KMS-11 (cell line): ENCODE results near the gene PCDH15.
"Not testable (repeated sequence)": the region's sequence is repeated elsewhere in the genome, so short reads cannot be mapped to it uniquely, and the experiment has no call there.

Experiments used
- H2AFZ ChIP-seq: fragments of 200-600 bp; sonication (generic); 2 replicates; pipeline ENCODE4 v1.6.1; 2016; ENCODE audit warnings: antibody characterized with exemption, mixed run types, low read depth
- H3K27ac ChIP-seq: fragments of 200-600 bp; sonication (generic); 2 replicates; pipeline ENCODE4 v1.6.1; 2016; ENCODE audit warnings: mild to moderate bottlenecking, mixed run types
- H3K27me3 ChIP-seq: fragments of 200-600 bp; sonication (generic); 2 replicates; pipeline ENCODE4 v1.6.1; 2017; ENCODE audit warnings: mild to moderate bottlenecking, low read depth, mixed run types, moderate library complexity; ENCODE audit not compliant: insufficient read depth
- H3K36me3 ChIP-seq: fragments of 200-600 bp; sonication (generic); 2 replicates; pipeline ENCODE4 v1.6.1; 2017; ENCODE audit warnings: mild to moderate bottlenecking, mixed run types; ENCODE audit not compliant: insufficient read depth
- H3K4me1 ChIP-seq: fragments of 200-600 bp; sonication (generic); 2 replicates; pipeline ENCODE4 v1.6.1; 2016; ENCODE audit warnings: mild to moderate bottlenecking, low read depth, mixed run types; ENCODE audit not compliant: poor library complexity, severe bottlenecking
- H3K4me2 ChIP-seq: fragments of 200-600 bp; sonication (generic); 2 replicates; pipeline ENCODE4 v1.7.0; 2016; ENCODE audit warnings: mild to moderate bottlenecking, mixed run types
- H3K4me3 ChIP-seq: fragments of 200-600 bp; sonication (generic); IDR thresholded peaks from 2 replicates; pipeline ENCODE4 v1.6.1; 2017; ENCODE audit warnings: low read depth, low read length, mixed read lengths; ENCODE audit not compliant: insufficient read depth
- H3K79me2 ChIP-seq: fragments of 200-600 bp; sonication (generic); 2 replicates; pipeline ENCODE4 v1.6.1; 2016; ENCODE audit warnings: low read depth, mixed run types; ENCODE audit not compliant: insufficient read depth
- H3K9ac ChIP-seq: fragments of 200-600 bp; sonication (generic); 2 replicates; pipeline ENCODE4 v1.6.1; 2016; ENCODE audit warnings: mild to moderate bottlenecking, mixed run types
- H4K20me1 ChIP-seq: fragments of 200-600 bp; sonication (generic); 2 replicates; pipeline ENCODE4 v1.6.1; 2016; ENCODE audit warnings: mild to moderate bottlenecking, mixed run types; ENCODE audit not compliant: insufficient read depth
- CTCF ChIP-seq: fragments of 200-600 bp; sonication (generic); conservative IDR thresholded peaks from 2 replicates; pipeline ENCODE4 v1.6.1; 2017; ENCODE audit warnings: low read depth, mild to moderate bottlenecking, antibody characterized with exemption, low read length, moderate library complexity, mixed read lengths

PCDH15 gene

GRCh38 chr10:53939654-53940053 is 861.4 kb downstream of the PCDH15 start:
- Histone ChIP-seq H3K36me3 (no peaks in the 10 kb centered on the region), H3K79me2 (no peaks in the 10 kb centered on the region), H3K27me3 (no peaks in the 10 kb centered on the region), H3K9ac (no peak overlapping the region), H3K4me2 (no peak overlapping the region), H2AFZ (no peak overlapping the region), H4K20me1 (no peaks in the 10 kb centered on the region), H3K4me3 (no peak overlapping the region), H3K4me1 (no peaks in the 10 kb centered on the region), H3K27ac (no peak overlapping the region)
- TF ChIP-seq CTCF, result no peak

- Histone ChIP-seq H3K27ac (no peak overlapping the region), H3K4me1 (no peaks in the 10 kb centered on the region), H4K20me1 (no peaks in the 10 kb centered on the region), H3K79me2 (no peaks in the 10 kb centered on the region), H2AFZ (no peak overlapping the region), H3K36me3 (no peaks in the 10 kb centered on the region), H3K4me2 (no peak overlapping the region), H3K9ac (no peak overlapping the region), H3K27me3 (no peaks in the 10 kb centered on the region), H3K4me3 (no peak overlapping the region)
- TF ChIP-seq CTCF, result no peak
Observed at GRCh38 chr10:53930648-53931047, 870.4 kb downstream of the PCDH15 start.

GRCh38 chr10:53924051-53924700 is 876.9 kb downstream of the PCDH15 start:
- not testable (repeated sequence) for H4K20me1 ChIP-seq, H3K27me3 ChIP-seq, H3K27ac ChIP-seq, H3K9ac ChIP-seq, H3K36me3 ChIP-seq, H3K79me2 ChIP-seq, H3K4me2 ChIP-seq, H3K4me1 ChIP-seq, H2AFZ ChIP-seq, H3K4me3 ChIP-seq

DNA sequence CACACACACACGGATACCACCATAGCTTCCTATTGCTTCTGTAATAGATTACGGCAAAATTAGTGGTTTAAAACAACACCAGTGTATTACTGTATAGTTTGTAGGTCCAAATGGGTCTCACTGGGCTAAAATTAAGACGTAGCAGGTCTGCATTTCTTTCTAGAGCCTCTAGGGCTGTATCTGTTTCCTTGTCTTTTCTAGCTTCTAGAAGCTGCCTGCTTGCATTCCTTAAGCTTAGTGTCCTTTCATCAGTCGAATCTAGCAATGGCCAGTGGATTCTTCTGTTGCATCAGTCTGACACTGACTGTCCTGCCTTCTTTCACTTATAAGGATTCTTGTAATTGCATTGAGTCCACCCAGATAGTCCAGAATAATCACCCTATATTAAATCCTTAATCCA is 882.3 kb downstream of the PCDH15 start:
- H4K20me1 ChIP-seq, result no peaks in the 10 kb centered on the region
- no peak overlapping the region for H3K27ac ChIP-seq
- H3K4me3 ChIP-seq, result no peak overlapping the region
- no peaks in the 10 kb centered on the region for H3K79me2 ChIP-seq
- H2AFZ ChIP-seq, result no peak overlapping the region
- H3K36me3 ChIP-seq, result no peaks in the 10 kb centered on the region
- H3K9ac ChIP-seq, result no peak overlapping the region
- no peak overlapping the region for H3K4me2 ChIP-seq
- no peaks in the 10 kb centered on the region for H3K4me1 ChIP-seq
- no peaks in the 10 kb centered on the region for H3K27me3 ChIP-seq
- TF ChIP-seq CTCF, result no peak

GRCh38 chr10:53909791-53910190 is 891.2 kb downstream of the PCDH15 start:
- H3K79me2 ChIP-seq, result no peaks in the 10 kb centered on the region
- H3K4me2 ChIP-seq, result peak overlapping the region; percentile 54; the same call in 1 of the 2 replicates
- no peak for TF ChIP-seq CTCF
- no peak overlapping the region; the same call in 1 of the 2 replicates for H3K9ac ChIP-seq
- H4K20me1 ChIP-seq, result no peaks in the 10 kb centered on the region
- no peaks in the 10 kb centered on the region for H3K36me3 ChIP-seq
- H3K4me1 ChIP-seq, result peaks cover 7% of the 10 kb centered on the region
- H3K27me3 ChIP-seq, result no peaks in the 10 kb centered on the region
- peak overlapping the region; percentile 59 for H2AFZ ChIP-seq
- H3K27ac ChIP-seq, result peak overlapping the region; percentile 32; the same call in 1 of the 2 replicates
- H3K4me3 ChIP-seq, result no peak overlapping the region
